GM12873 (cell line): ENCODE measurements around the gene MLPH.

Experiments used
- TF ChIP-seq, protein P1 (sequence below): IDR thresholded peaks from 2 replicates; pipeline ENCODE4 v1.5.1; 2012; ENCODE audit warnings: low read depth, mild to moderate bottlenecking, moderate library complexity, low read length, control low read depth; ENCODE audit not compliant: insufficient read depth; ENCODE audit errors: missing control alignments

Gene MLPH

DNA sequence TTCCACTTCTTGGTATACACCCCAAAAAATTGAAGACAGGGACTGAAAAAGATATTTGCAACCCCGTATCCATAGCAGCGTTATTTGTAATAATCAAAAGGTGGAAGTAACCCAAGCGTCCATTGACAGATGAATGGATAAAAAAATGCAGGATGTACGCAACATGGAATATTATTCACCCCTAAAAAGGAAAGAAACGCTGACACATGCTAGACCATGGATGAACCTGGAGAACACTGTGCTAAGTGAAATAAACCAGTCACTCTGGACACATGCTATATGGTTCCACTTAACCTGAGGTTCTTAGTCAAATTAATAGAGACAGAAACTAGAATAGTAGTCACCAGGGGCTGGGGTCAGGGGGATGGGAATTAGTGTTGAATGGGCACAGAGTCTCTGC, 40.7 kb downstream of the MLPH start:
- TF ChIP-seq, protein P1, sequence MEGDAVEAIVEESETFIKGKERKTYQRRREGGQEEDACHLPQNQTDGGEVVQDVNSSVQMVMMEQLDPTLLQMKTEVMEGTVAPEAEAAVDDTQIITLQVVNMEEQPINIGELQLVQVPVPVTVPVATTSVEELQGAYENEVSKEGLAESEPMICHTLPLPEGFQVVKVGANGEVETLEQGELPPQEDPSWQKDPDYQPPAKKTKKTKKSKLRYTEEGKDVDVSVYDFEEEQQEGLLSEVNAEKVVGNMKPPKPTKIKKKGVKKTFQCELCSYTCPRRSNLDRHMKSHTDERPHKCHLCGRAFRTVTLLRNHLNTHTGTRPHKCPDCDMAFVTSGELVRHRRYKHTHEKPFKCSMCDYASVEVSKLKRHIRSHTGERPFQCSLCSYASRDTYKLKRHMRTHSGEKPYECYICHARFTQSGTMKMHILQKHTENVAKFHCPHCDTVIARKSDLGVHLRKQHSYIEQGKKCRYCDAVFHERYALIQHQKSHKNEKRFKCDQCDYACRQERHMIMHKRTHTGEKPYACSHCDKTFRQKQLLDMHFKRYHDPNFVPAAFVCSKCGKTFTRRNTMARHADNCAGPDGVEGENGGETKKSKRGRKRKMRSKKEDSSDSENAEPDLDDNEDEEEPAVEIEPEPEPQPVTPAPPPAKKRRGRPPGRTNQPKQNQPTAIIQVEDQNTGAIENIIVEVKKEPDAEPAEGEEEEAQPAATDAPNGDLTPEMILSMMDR: no peak

DNA sequence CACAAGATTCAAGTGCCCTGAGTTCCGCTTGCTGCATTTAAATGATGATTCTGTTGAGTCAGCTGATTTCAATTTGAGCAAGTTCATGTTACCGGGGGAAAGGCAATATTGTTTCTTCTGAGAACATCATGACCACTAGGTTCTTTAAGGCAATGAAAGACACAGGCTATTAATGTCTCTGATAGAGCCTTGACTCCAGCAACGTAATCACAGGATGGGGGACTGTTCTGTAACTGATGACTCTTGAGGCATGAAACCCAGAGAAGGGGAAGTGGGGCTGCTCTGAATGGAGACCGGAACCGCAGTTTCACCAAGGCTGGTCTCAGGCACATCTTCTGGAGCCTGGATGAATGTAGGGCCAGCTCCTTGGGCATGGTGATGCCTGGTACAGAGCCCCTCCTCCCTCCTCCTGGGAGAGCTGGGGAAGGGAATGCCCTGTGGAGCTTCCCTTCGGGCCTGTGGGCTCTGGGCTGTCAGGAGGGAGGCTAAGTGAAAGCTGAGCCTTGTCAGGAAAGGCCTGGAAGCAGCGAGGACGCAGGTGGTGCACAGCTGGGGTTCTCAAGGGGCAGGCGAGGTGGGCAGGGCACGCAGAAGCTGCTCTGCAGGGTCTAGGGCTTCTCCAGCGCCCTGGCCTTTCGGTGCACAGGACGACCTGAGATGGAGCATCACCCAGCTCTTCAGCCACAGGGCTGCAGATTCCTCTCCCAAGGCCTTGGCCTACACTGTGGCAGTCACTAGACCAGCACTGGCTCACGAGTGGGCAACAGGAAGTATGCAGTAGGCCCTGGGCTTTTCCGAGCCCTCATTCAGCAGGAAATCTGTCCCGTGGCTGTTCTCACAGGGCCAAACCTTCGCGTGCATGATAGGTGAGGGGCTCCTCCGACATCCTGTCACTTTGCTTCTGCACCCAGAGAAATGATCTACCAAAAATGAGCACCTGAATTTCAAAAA, 42.7 kb downstream of the MLPH start:
- TF ChIP-seq, protein P1: no peak

DNA sequence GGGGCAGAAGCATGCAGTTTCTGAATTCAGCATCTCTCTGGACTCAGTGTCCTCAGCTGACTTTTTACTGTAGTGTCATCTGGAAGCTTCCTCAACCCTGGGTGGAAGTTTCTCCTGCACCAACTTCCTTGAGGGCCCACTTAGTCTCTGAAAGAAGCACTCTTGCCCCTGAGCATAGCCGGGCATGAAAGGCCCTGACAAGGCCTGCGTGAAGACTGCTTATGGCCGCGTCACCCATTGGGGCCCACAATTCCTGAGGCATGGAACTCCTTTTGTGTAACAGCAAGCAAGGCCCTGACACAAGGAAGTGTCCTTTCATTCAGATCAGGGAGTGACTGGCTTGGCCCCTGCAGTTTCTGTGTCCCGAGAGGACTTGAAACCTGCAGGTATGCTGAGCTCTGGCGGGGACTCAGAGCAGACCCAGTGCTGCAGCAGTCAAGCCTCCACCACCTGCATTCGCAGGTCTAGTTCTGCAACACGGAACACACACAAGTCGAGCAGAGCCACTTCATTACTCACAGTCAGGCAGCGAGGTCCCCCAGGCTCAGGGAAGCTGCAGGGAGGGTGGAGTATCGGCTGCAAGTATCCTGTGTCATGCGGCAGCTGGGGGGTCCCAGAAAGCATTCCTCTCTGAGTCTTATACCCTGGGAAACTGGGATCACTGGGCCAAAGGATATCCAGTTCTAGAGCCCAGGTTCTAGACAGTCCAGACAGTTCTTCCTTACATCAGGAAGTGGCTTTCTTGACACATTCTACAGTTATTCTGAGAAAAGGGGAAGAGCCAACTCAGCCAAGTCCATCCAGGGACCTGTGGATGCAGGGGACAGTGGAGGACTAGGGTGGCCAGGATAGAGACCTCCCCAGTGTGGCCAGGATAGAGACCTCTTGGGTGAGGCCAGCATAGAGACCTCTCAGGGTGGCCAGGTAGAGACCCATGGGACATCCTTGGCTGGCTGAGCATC, 43.7 kb downstream of the MLPH start:
- TF ChIP-seq, protein P1: no peak

DNA sequence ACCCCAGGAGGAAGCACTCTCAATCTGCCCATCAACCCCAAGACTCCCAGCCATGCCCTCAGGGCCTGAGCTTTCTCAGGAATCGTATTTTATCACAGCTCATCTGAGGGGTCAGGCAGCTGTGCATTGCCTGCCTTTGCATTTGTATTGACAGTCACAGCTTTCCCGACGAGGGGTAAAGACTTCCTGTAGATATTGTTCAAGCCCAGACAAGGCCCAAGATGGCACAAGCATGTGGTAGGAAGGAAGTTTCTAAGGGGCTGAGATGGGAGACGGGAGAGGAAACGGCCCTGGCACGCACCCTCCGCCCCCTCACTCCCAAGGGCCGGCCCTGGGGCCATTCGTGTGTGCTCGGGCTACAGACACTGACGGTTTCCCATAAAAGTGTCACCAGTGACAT, 45.1 kb downstream of the MLPH start:
- TF ChIP-seq, protein P1: no peak

DNA sequence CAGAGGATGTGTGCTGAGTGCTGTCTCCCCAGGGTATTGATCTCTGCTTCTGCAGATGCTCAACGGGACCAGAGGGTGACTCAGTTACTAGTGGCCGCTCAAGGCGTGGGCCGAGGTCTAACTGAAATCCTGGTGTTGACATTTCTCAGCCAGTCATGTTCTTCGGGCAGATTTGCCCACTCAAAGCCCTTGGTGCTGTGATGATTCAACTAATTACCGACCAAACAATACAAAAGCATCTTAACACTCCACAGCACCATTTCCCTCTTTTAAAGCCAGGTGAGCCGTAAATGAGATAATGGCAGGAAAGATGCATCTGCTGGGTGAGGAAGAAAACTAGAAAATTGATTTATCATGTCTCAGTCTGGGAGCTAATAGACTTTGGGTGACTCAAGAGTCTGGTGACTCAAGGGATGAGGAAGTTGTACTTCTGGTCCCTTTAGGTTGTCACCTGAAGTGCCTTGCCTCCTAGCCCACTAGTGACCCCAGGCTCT, 46.7 kb downstream of the MLPH start:
- TF ChIP-seq, protein P1: no peak

DNA sequence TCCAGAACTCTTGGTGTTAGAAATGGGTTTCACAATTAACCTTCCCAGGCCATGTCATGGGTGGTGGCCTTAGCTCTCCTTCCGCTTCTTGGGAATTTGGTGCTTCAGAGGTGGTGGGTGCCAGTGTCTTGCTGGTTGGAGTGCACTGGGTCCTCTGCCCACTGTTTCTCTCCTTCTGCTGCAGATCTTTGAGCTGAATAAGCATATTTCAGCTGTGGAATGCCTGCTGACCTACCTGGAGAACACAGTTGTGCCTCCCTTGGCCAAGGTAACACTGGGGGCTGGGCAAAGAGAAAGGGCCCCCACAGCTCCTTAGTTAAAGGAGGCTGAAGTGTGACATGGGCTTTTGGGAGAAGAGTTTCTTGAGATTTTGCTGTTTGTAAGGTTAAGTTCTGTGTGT, 47.3 kb downstream of the MLPH start:
- TF ChIP-seq, protein P1: no peak
